ENCODE results near the gene PFDN4. TPM values are rescaled to one million over a fixed set of nuclear protein-coding genes. Genes with fewer than 3 reads are reported as not detected.
"Not testable (repeated sequence)": the region's sequence is repeated elsewhere in the genome, so short reads cannot be mapped to it uniquely, and the experiment has no call there.

PFDN4 gene
- total RNA-seq, 1 experiment from 2014 or later, result 64.5 TPM

GRCh38 chr20:54220722-54221121, 12.8 kb downstream of the PFDN4 start:
- peaks cover 4% of the 10 kb centered on the region for H3K36me3 ChIP-seq (replicated peaks; ENCODE audit: control insufficient read depth, insufficient read depth, low read length)
- DNase-seq, result no peak
- H3K27me3 ChIP-seq (ENCODE audit: control insufficient read depth, insufficient read depth, low read length), result no peaks in the 10 kb centered on the region
- H3K4me3 ChIP-seq (ENCODE audit: insufficient read depth, low read depth, low read length), result no peak overlapping the region

- H3K36me3 ChIP-seq (replicated peaks; ENCODE audit: control insufficient read depth, insufficient read depth, low read length), result peaks cover 2% of the 10 kb centered on the region
- no peak for DNase-seq
Observed at GRCh38 chr20:54221353-54221752, 13.5 kb downstream of the PFDN4 start.

GRCh38 chr20:54221996-54222890, 14.4 kb downstream of the PFDN4 start:
- Histone ChIP-seq H3K27me3 (ENCODE audit: control insufficient read depth, insufficient read depth, low read length) (no peaks in the 10 kb centered on the region), H3K4me3 (ENCODE audit: insufficient read depth, low read depth, low read length) (no peak overlapping the region), H3K36me3 (replicated peaks; ENCODE audit: control insufficient read depth, insufficient read depth, low read length) (peaks cover 2% of the 10 kb centered on the region)
- DNase-seq, result no peak

More at GRCh38 chr20:54221353-54221752, 13.5 kb downstream of the PFDN4 start:
- Histone ChIP-seq H3K4me3 (ENCODE audit: insufficient read depth, low read depth, low read length) (no peak overlapping the region), H3K27me3 (ENCODE audit: control insufficient read depth, insufficient read depth, low read length) (no peaks in the 10 kb centered on the region)

GRCh38 chr20:54223285-54223684, 15.4 kb downstream of the PFDN4 start:
- no peak for DNase-seq
- H3K36me3 ChIP-seq (replicated peaks; ENCODE audit: control insufficient read depth, insufficient read depth, low read length), result peaks cover 2% of the 10 kb centered on the region
- H3K4me3 ChIP-seq (ENCODE audit: insufficient read depth, low read depth, low read length), result no peak overlapping the region
- H3K27me3 ChIP-seq (ENCODE audit: control insufficient read depth, insufficient read depth, low read length), result no peaks in the 10 kb centered on the region

GRCh38 chr20:54223751-54224150, 15.9 kb downstream of the PFDN4 start:
- DNase-seq, result no peak
- peaks cover 2% of the 10 kb centered on the region for H3K36me3 ChIP-seq (replicated peaks; ENCODE audit: control insufficient read depth, insufficient read depth, low read length)
- H3K27me3 ChIP-seq (ENCODE audit: control insufficient read depth, insufficient read depth, low read length), result no peaks in the 10 kb centered on the region
- H3K4me3 ChIP-seq (ENCODE audit: insufficient read depth, low read depth, low read length), result no peak overlapping the region

GRCh38 chr20:54224642-54225041, 16.8 kb downstream of the PFDN4 start:
- not testable (repeated sequence) for H3K4me3 ChIP-seq (ENCODE audit: insufficient read depth, low read depth, low read length); H3K36me3 ChIP-seq (replicated peaks; ENCODE audit: control insufficient read depth, insufficient read depth, low read length); H3K27me3 ChIP-seq (ENCODE audit: control insufficient read depth, insufficient read depth, low read length); DNase-seq

- no peaks in the 10 kb centered on the region for H3K27me3 ChIP-seq (ENCODE audit: control insufficient read depth, insufficient read depth, low read length)
- H3K36me3 ChIP-seq (replicated peaks; ENCODE audit: control insufficient read depth, insufficient read depth, low read length), result no peaks in the 10 kb centered on the region
- no peak for DNase-seq
- H3K4me3 ChIP-seq (ENCODE audit: insufficient read depth, low read depth, low read length), result no peak overlapping the region
Observed at GRCh38 chr20:54227241-54227640, 19.4 kb downstream of the PFDN4 start.

- DNase-seq, result no peak
- no peaks in the 10 kb centered on the region for H3K27me3 ChIP-seq (ENCODE audit: control insufficient read depth, insufficient read depth, low read length)
- no peak overlapping the region for H3K4me3 ChIP-seq (ENCODE audit: insufficient read depth, low read depth, low read length)
- no peaks in the 10 kb centered on the region for H3K36me3 ChIP-seq (replicated peaks; ENCODE audit: control insufficient read depth, insufficient read depth, low read length)
Observed at GRCh38 chr20:54227751-54228150, 19.9 kb downstream of the PFDN4 start.

- H3K27me3 ChIP-seq (ENCODE audit: control insufficient read depth, insufficient read depth, low read length), result no peaks in the 10 kb centered on the region
- DNase-seq, result no peak
- H3K4me3 ChIP-seq (ENCODE audit: insufficient read depth, low read depth, low read length), result no peak overlapping the region
- no peaks in the 10 kb centered on the region for H3K36me3 ChIP-seq (replicated peaks; ENCODE audit: control insufficient read depth, insufficient read depth, low read length)
Observed at GRCh38 chr20:54228841-54229240, 21.0 kb downstream of the PFDN4 start.

GRCh38 chr20:54229566-54230160, 21.8 kb downstream of the PFDN4 start:
- no peak for DNase-seq
- Histone ChIP-seq H3K27me3 (ENCODE audit: control insufficient read depth, insufficient read depth, low read length) (no peaks in the 10 kb centered on the region), H3K4me3 (ENCODE audit: insufficient read depth, low read depth, low read length) (no peak overlapping the region), H3K36me3 (replicated peaks; ENCODE audit: control insufficient read depth, insufficient read depth, low read length) (no peaks in the 10 kb centered on the region)

- Histone ChIP-seq H3K36me3 (replicated peaks; ENCODE audit: control insufficient read depth, insufficient read depth, low read length) (no peaks in the 10 kb centered on the region), H3K27me3 (ENCODE audit: control insufficient read depth, insufficient read depth, low read length) (no peaks in the 10 kb centered on the region), H3K4me3 (ENCODE audit: insufficient read depth, low read depth, low read length) (no peak overlapping the region)
- DNase-seq, result no peak
Observed at GRCh38 chr20:54231036-54231435, 23.1 kb downstream of the PFDN4 start.

GRCh38 chr20:54234991-54235390, 27.1 kb downstream of the PFDN4 start:
- Histone ChIP-seq H3K36me3 (replicated peaks; ENCODE audit: control insufficient read depth, insufficient read depth, low read length) (no peaks in the 10 kb centered on the region), H3K27me3 (ENCODE audit: control insufficient read depth, insufficient read depth, low read length) (no peaks in the 10 kb centered on the region), H3K4me3 (ENCODE audit: insufficient read depth, low read depth, low read length) (no peak overlapping the region)
- DNase-seq, result no peak

GRCh38 chr20:54237116-54237943, 29.4 kb downstream of the PFDN4 start:
- no peak for DNase-seq
- Histone ChIP-seq H3K4me3 (ENCODE audit: insufficient read depth, low read depth, low read length) (no peak overlapping the region), H3K36me3 (replicated peaks; ENCODE audit: control insufficient read depth, insufficient read depth, low read length) (no peaks in the 10 kb centered on the region), H3K27me3 (ENCODE audit: control insufficient read depth, insufficient read depth, low read length) (no peaks in the 10 kb centered on the region)

- Histone ChIP-seq H3K27me3 (ENCODE audit: control insufficient read depth, insufficient read depth, low read length) (no peaks in the 10 kb centered on the region), H3K4me3 (ENCODE audit: insufficient read depth, low read depth, low read length) (no peak overlapping the region), H3K36me3 (replicated peaks; ENCODE audit: control insufficient read depth, insufficient read depth, low read length) (no peaks in the 10 kb centered on the region)
- DNase-seq, result no peak
Observed at GRCh38 chr20:54244113-54244512, 36.2 kb downstream of the PFDN4 start.
